Heart right ventricle (tissue), 16 donors: ENCODE data around the gene EFCAB9. TPM values are rescaled to one million over a fixed set of nuclear protein-coding genes. Genes with fewer than 3 reads are reported as not detected.
A peak's percentile ranks its signal among the peaks of the same experiment; 100 is the strongest.

Experiments used
- ATAC-seq, 8 donors: fragments of 200-7000 bp; cut with Tn5 transposase; one replicate each; pipeline ENCODE4 v1.9.1; 2020; ENCODE audit warnings: mild to moderate bottlenecking in 8 of 8, moderate library complexity in 8 of 8, moderate number of reproducible peaks in 1 of 8
- DNase-seq, 2 donors: peaks; one replicate each; pipeline ENCODE4 v3.0.0-alpha.2; 2020
- H3K27ac ChIP-seq, 10 donors: fragments of 200-600 bp; sonication (generic) in 2 of 10; one replicate each; pipeline versions ENCODE4 v1.5.0 to v1.8.0; 2020 to 2022; ENCODE audit warnings: mild to moderate bottlenecking in 3 of 10
- H3K27me3 ChIP-seq, 7 donors: fragments of 200-600 bp; one replicate each; pipeline ENCODE4 v1.8.0; 2021 to 2022; ENCODE audit warnings: mild to moderate bottlenecking in 2 of 7
- H3K36me3 ChIP-seq, 9 donors: fragments of 200-600 bp; sonication (generic) in 1 of 9; one replicate each; pipeline versions ENCODE4 v1.5.0 to v1.8.0; 2020 to 2022; ENCODE audit warnings: mild to moderate bottlenecking in 2 of 9
- H3K4me1 ChIP-seq, 9 donors: fragments of 200-600 bp; sonication (generic) in 1 of 9; one replicate each; pipeline versions ENCODE4 v1.5.0 to v1.8.0; 2020 to 2022; ENCODE audit warnings: mild to moderate bottlenecking in 4 of 9
- H3K4me3 ChIP-seq, 10 donors: fragments of 200-600 bp; sonication (generic) in 2 of 10; one replicate each; pipeline versions ENCODE4 v1.5.0 to v1.8.0; 2020 to 2022; ENCODE audit warnings: mild to moderate bottlenecking in 7 of 10, moderate library complexity in 2 of 10
- H3K9me3 ChIP-seq, 11 donors: fragments of 200-600 bp in 10 of 11; sonication (generic) in 2 of 11; one replicate each; pipeline versions ENCODE4 v1.5.0 to v1.8.0; 2013 to 2022; ENCODE audit warnings: mild to moderate bottlenecking in 2 of 11, control low read depth in 1 of 11, moderate library complexity in 1 of 11
- WGBS, 2 donors: extraction: QIAGEN DNeasy Blood & Tissue Kit; methylation state at CpG; one replicate each; pipeline ENCODE4 v1.1.7; 2013; ENCODE audit warnings: inconsistent platforms in 1 of 2; 5-methylcytosine and 5-hydroxymethylcytosine counted together
- intact Hi-C, 10 donors: fragments of 100-400 bp; cut with DNase I; formaldehyde crosslinking; loops; one replicate each; pipeline versions ENCODE4 v1.11.1 to v1.14.2; 2022
- polyA plus RNA-seq, 2 donors: library from polyadenylated mRNA; stranded (reverse); fragments of 200-250 nt; gene quantifications; one replicate each; pipeline ENCODE4 v1.2.3, GENCODE V29; 2013
- total RNA-seq, 10 donors: library from RNA; stranded (reverse); fragmentation: NEBNext Ultra II Directional in 3 of 10; extraction: Animal tissue kit (Norgen Biotek cat#: 25700) in 3 of 10; gene quantifications; one replicate each; pipeline versions ENCODE4 v1.2.1 to v1.2.4, GENCODE V29; 2021 to 2023
- TF ChIP-seq, protein P1 (sequence below), 9 donors: fragments of 200-600 bp; sonication (generic) in 2 of 9; IDR thresholded peaks; one replicate each; pipeline versions ENCODE4 v1.5.0 to v1.8.0; 2021 to 2022; ENCODE audit warnings: antibody characterized with exemption in 9 of 9, mild to moderate bottlenecking in 5 of 9, moderate library complexity in 1 of 9
- donor health status: Arrhythmogenic right ventricular cardiomyopathy.
- donor health status: ischemic (EF 13 %, LVEDD 7.1; RV severe dilation, severe dysfunction).
- donor health status: healthy with polysubstance abuse.
- donor health status: DM: no; HTN: yes; CAD: no.
- donor health status: DM: no; HTN: no; CAD: no.
- donor health status: ischemic (EF 25% LVEDD 6.9; RV normal size, moderate dysfunction).
- donor health status: ischemic (EF 25% LVEDD 5.7; RV mildly dilated, moderate dysfunction).
- donor health status: healthy.
- donor health status: DM: yes; HTN: yes; CAD: no.
- donor health status: Ischemic cardiomyopathy.
- donor health status: ischemic (EF 35%, LVEDD 5.7; RV mildly dilated, moderate dysfunction).
- donor health status: nonischemic (EF 11% LVEDD 7.7; RV severe dilation, severe dysfunction).
- donor health status: DM: yes; HTN: yes; CAD: no.
- donor health status: PGD.
- donor health status: ischemic (EF 29% LVEDD 5.4; RV normal size, mild dysfunction).
- donor health status: nonischemic (EF 23%, LVEDD 6.1; RV moderate dilation, normal function).

EFCAB9 gene
- total and polyA plus RNA-seq, 12 donors, result not detected

DNA sequence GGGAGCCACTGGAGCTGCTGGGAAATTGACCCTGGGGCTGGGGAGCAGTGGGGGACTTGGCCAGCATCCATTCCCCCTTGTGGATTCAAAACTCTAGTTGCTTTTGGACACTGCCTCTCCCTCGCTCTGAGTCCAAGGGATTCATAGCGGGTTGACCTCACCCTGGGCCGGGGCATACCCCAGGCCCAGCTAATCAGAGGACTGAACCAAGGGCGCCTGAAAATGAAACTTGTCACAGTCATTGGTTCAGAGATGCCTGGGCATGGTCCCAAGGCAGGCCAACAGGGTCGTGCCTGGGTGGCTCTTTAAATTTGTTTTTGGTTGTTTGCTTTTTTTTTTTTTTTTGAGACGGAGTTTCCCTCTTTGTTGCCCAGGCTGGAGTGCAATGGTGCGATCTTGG lies 28.5 kb upstream of the EFCAB9 start:
- Histone ChIP-seq H3K27me3 (no peaks in the 10 kb centered on the region), H3K27ac (peak overlapping the region in 3 of 10 donors; percentile 5 to 49 (median 11)), H3K9me3 (no peaks in the 10 kb centered on the region), H3K36me3 (peaks cover 0 to 26% (median 0%) of the 10 kb centered on the region in 9 donors), H3K4me3 (no peak overlapping the region), H3K4me1 (peaks cover 28 to 76% (median 65%) of the 10 kb centered on the region in 9 donors)
- ATAC-seq (no peak), DNase-seq (no peak)
- 87 to 89% methylated on average over 7 of the region's 7 CpGs for WGBS, 2 donors
- intact Hi-C loops, result no loop called here
- TF ChIP-seq, protein P1, sequence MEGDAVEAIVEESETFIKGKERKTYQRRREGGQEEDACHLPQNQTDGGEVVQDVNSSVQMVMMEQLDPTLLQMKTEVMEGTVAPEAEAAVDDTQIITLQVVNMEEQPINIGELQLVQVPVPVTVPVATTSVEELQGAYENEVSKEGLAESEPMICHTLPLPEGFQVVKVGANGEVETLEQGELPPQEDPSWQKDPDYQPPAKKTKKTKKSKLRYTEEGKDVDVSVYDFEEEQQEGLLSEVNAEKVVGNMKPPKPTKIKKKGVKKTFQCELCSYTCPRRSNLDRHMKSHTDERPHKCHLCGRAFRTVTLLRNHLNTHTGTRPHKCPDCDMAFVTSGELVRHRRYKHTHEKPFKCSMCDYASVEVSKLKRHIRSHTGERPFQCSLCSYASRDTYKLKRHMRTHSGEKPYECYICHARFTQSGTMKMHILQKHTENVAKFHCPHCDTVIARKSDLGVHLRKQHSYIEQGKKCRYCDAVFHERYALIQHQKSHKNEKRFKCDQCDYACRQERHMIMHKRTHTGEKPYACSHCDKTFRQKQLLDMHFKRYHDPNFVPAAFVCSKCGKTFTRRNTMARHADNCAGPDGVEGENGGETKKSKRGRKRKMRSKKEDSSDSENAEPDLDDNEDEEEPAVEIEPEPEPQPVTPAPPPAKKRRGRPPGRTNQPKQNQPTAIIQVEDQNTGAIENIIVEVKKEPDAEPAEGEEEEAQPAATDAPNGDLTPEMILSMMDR (IDR thresholded peaks at IDR 0.05), result no peak

DNA sequence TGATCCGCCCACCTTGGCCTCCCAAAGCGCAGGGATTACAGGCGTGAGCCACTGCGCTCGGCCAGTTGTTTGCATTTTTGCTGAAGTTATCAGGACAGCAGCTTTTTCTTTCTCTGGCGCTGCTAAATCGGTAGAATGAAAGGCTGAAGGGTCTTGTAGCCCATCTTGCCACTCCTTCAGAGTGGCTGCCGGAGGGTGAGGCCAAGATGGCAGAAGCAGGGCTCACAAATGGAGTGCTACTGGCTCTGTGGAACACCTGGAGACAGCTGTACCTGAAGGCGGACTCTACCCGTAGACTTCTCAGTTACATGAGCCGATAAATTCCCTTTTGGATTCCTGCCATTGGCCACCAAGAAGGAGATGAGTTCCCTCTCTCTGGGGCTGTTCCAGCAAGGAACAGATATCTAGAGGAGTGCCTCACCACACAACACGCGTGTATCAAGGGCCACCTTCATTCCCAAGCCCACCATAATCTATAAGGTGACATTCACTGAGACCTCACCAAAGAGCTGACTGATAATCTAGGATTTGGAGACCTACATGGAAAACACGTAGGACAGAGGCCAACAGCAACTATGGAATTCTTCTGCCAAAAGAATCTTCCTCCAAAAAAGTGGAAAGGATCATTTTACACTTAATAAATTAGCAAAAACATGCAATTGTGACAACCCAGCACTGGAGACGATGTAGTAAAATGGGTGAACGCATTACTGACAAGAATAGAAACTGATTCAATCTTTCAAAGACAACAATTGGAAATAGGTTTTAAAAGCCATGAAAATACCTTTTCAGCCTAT lies 27.7 kb upstream of the EFCAB9 start:
- TF ChIP-seq, protein P1 (IDR thresholded peaks at IDR 0.05), result no peak
- Histone ChIP-seq H3K27me3 (no peaks in the 10 kb centered on the region), H3K4me3 (no peak overlapping the region), H3K4me1 (peaks cover 28 to 77% (median 71%) of the 10 kb centered on the region in 9 donors), H3K36me3 (peaks cover 0 to 33% (median 0%) of the 10 kb centered on the region in 9 donors), H3K9me3 (no peaks in the 10 kb centered on the region), H3K27ac (no peak overlapping the region)
- DNase-seq (no peak), ATAC-seq (no peak)
- 92 to 93% methylated on average over 16 of the region's 16 CpGs for WGBS, 2 donors
- intact Hi-C loops, result no loop called here

DNA sequence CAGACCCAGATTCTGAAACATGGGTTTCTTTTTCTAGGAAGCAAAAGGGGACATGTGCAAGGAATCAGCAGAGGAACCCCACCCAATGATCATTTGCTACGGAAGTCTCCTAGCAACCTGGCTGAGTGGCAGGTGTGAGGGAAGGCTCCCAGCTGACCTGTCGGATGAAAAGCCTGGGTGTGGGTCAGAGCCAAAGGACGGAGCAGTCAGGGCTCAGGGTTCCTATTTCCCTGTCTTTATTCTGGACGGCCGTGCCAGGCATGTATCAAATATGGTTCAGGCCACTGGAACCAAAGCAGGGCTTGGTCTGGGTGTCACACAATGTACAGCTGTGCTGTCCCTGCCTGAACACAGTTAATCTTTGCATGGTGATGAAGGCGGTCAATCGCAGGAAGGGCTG lies 26.1 kb upstream of the EFCAB9 start:
- H3K4me3 ChIP-seq, result no peak overlapping the region
- peak overlapping the region; percentile 24 to 84 (median 72) for H3K27ac ChIP-seq
- intact Hi-C loops, result no loop called here
- no peaks in the 10 kb centered on the region for H3K27me3 ChIP-seq
- H3K4me1 ChIP-seq, result peaks cover 28 to 84% (median 62%) of the 10 kb centered on the region in 9 donors
- 34% methylated on average over 7 of the region's 7 CpGs for WGBS, 2 donors
- H3K36me3 ChIP-seq, result peaks cover 0 to 46% (median 0%) of the 10 kb centered on the region in 9 donors
- ATAC-seq (peak; percentile 18 to 66 (median 52)), DNase-seq (peak; percentile 40 to 57)
- H3K9me3 ChIP-seq, result no peaks in the 10 kb centered on the region
- TF ChIP-seq, protein P1 (IDR thresholded peaks at IDR 0.05), result no peak

DNA sequence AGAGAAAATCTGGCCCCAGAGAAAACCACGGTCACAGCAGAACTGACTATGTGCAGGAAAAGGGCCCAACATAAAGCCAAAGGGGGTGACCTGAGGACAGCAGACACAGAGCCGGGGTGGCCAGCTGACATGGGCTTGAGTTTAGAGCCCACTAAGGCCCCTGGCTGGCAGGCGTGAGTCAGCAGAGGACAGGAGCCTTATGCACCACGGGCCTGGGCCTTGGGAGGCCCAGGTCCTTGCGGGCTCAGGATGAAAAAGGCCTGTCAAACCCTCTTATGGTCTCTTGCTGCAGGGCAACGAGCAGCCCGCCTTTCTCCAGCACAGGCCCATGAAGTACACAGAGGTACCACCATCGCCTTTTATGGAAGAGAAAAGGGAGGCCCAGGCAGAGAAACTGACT lies 25.7 kb upstream of the EFCAB9 start:
- H3K4me3 ChIP-seq, result no peak overlapping the region
- H3K36me3 ChIP-seq, result peaks cover 0 to 46% (median 0%) of the 10 kb centered on the region in 9 donors
- ATAC-seq (peak in 5 of 8 donors; percentile 5 to 16 (median 6)), DNase-seq (no peak)
- TF ChIP-seq, protein P1 (IDR thresholded peaks at IDR 0.05), result no peak
- no peaks in the 10 kb centered on the region for H3K27me3 ChIP-seq
- H3K9me3 ChIP-seq, result no peaks in the 10 kb centered on the region
- intact Hi-C loops, result no loop called here
- WGBS, 2 donors, result 48 to 61% methylated on average over 8 of the region's 8 CpGs
- peaks cover 26 to 84% (median 62%) of the 10 kb centered on the region in 9 donors for H3K4me1 ChIP-seq
- peak overlapping the region; percentile 24 to 84 (median 72) for H3K27ac ChIP-seq
